DOHH2 (cell line): ENCODE measurements around the gene CLPTM1L.

Experiments
- H3F3A ChIP-seq: fragments of 200-600 bp; sonication (generic), shearing (Covaris generic); 2 replicates; pipeline ENCODE4 v1.6.0; 2016; ENCODE audit warnings: antibody characterized with exemption, mild to moderate bottlenecking; ENCODE audit not compliant: control insufficient read depth, insufficient read depth
- H3K27ac ChIP-seq: fragments of 200-600 bp; sonication (generic); 2 replicates; pipeline ENCODE4 v1.5.1; 2014; ENCODE audit warnings: low read depth, mild to moderate bottlenecking, low read length, moderate library complexity
- H3K27me3 ChIP-seq: fragments of 200-600 bp; sonication (generic); 2 replicates; pipeline ENCODE4 v1.6.1; 2014; ENCODE audit warnings: mild to moderate bottlenecking, low read length, mixed read lengths; ENCODE audit not compliant: control insufficient read depth
- H3K36me3 ChIP-seq: fragments of 200-600 bp; sonication (generic); 2 replicates; pipeline ENCODE4 v1.6.1; 2014; ENCODE audit warnings: mild to moderate bottlenecking, low read length, moderate library complexity, mixed read lengths; ENCODE audit not compliant: control insufficient read depth
- H3K4me1 ChIP-seq: fragments of 200-600 bp; sonication (generic); 2 replicates; pipeline ENCODE4 v1.6.1; 2014; ENCODE audit warnings: mild to moderate bottlenecking, low read length, mixed read lengths; ENCODE audit not compliant: control insufficient read depth
- H3K4me2 ChIP-seq: fragments of 200-600 bp; sonication (generic); 2 replicates; pipeline ENCODE4 v1.6.0; 2014; ENCODE audit warnings: mild to moderate bottlenecking, low read length, moderate library complexity
- H3K4me3 ChIP-seq: fragments of 200-600 bp; sonication (generic); 2 replicates; pipeline ENCODE4 v1.5.1; 2014; ENCODE audit warnings: mild to moderate bottlenecking, low read length, mixed read lengths
- H3K79me2 ChIP-seq: fragments of 200-600 bp; sonication (generic); 2 replicates; pipeline ENCODE4 v1.6.1; 2014; ENCODE audit warnings: mild to moderate bottlenecking, low read length, mixed read lengths; ENCODE audit not compliant: control insufficient read depth
- H3K9me2 ChIP-seq: fragments of 200-600 bp; sonication (generic); replicated peaks from 2 replicates; pipeline ENCODE4 v1.6.1; 2014; ENCODE audit warnings: mild to moderate bottlenecking, low read length, mixed read lengths; ENCODE audit not compliant: control insufficient read depth
- H3K9me3 ChIP-seq: fragments of 200-600 bp; sonication (generic); 2 replicates; pipeline ENCODE4 v1.6.1; 2014; ENCODE audit warnings: antibody characterized with exemption, low read length, mixed read lengths; ENCODE audit not compliant: control insufficient read depth, insufficient read depth
- H4K20me1 ChIP-seq: fragments of 200-600 bp; sonication (generic); 2 replicates; pipeline ENCODE4 v1.6.0; 2014; ENCODE audit warnings: low read depth, mild to moderate bottlenecking, antibody characterized with exemption, low read length, moderate library complexity; ENCODE audit not compliant: control insufficient read depth, insufficient read depth
- EZH2phosphoT487 ChIP-seq: fragments of 200-600 bp; sonication (generic); IDR thresholded peaks from 2 replicates; pipeline ENCODE4 v1.6.1; 2017; ENCODE audit warnings: borderline replicate concordance, mild to moderate bottlenecking, antibody characterized with exemption, low read length, moderate library complexity, mixed read lengths
- TF ChIP-seq, protein P1 (sequence below): fragments of 200-600 bp; sonication (generic); IDR thresholded peaks from one replicate; pipeline ENCODE4 v1.5.1; 2014; ENCODE audit warnings: antibody characterized with exemption, mild to moderate bottlenecking, low read depth, low read length; ENCODE audit not compliant: poor library complexity, severe bottlenecking

CLPTM1L gene

DNA sequence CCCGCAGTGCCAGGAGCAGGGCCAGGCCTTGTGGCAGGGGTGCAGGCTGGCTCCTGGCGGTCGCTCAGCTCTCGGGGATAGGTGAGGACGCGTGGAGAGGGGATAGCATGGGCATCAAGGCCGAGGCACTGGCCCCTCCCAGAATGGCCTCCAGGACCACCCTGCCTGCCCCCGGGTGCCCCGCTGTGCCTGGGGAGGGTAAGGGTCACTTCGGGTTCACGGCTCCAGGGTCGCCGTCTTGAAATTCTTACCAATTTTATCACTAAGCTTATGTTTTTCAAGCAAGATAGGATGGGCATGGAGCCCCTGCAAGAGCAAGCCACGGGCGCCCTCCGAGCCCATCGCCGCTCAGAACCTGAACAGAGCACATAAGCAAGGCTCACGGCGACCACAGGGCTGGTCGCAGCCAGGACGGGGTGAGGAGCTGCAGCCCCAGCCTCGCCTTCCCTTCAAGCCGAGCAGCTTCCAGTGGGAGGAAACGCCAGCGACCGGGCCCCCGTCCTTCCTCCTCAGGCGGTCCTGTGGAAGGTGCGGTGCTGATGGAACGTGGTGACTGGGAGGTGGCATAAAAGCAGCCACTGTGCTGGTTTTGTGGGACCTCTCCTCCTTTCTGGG lies 14.2 kb upstream of the CLPTM1L start:
- Histone ChIP-seq H3F3A (no peaks in the 10 kb centered on the region), H3K79me2 (no peaks in the 10 kb centered on the region), H3K9me2 (no peaks in the 10 kb centered on the region), H3K27ac (no peak overlapping the region), H3K27me3 (peaks cover 29% of the 10 kb centered on the region), H3K9me3 (no peaks in the 10 kb centered on the region), H3K4me2 (no peak overlapping the region), H4K20me1 (no peaks in the 10 kb centered on the region), H3K4me3 (no peak overlapping the region), H3K4me1 (peaks cover 3% of the 10 kb centered on the region; the same call in 1 of the 2 replicates), H3K36me3 (no peaks in the 10 kb centered on the region)
- TF ChIP-seq, protein P1, sequence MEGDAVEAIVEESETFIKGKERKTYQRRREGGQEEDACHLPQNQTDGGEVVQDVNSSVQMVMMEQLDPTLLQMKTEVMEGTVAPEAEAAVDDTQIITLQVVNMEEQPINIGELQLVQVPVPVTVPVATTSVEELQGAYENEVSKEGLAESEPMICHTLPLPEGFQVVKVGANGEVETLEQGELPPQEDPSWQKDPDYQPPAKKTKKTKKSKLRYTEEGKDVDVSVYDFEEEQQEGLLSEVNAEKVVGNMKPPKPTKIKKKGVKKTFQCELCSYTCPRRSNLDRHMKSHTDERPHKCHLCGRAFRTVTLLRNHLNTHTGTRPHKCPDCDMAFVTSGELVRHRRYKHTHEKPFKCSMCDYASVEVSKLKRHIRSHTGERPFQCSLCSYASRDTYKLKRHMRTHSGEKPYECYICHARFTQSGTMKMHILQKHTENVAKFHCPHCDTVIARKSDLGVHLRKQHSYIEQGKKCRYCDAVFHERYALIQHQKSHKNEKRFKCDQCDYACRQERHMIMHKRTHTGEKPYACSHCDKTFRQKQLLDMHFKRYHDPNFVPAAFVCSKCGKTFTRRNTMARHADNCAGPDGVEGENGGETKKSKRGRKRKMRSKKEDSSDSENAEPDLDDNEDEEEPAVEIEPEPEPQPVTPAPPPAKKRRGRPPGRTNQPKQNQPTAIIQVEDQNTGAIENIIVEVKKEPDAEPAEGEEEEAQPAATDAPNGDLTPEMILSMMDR = no peak
- TF ChIP-seq EZH2phosphoT487 = no peak

DNA sequence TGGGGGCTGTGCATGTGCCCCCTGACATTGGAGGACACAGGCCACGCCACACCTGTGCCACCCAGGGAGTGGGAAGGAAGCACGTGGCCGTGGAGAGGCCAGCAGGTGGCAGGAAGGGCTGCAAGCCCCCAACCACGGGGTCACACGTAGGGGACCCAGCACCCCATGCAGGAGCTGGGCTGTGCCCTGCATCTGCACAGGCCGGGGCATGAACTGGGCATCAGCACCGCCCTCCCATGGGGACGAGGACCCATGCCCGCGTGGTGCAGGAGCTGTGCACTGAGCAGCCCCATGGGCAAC lies 13.8 kb upstream of the CLPTM1L start:
- Histone ChIP-seq H4K20me1 (no peaks in the 10 kb centered on the region), H3K4me1 (peaks cover 3% of the 10 kb centered on the region; the same call in 1 of the 2 replicates), H3K79me2 (no peaks in the 10 kb centered on the region), H3K27me3 (peaks cover 26% of the 10 kb centered on the region), H3K9me2 (no peaks in the 10 kb centered on the region), H3K27ac (no peak overlapping the region), H3K4me2 (no peak overlapping the region), H3K4me3 (no peak overlapping the region), H3K36me3 (no peaks in the 10 kb centered on the region), H3F3A (no peaks in the 10 kb centered on the region), H3K9me3 (no peaks in the 10 kb centered on the region)
- TF ChIP-seq, protein P1 = no peak
- TF ChIP-seq EZH2phosphoT487 = no peak

DNA sequence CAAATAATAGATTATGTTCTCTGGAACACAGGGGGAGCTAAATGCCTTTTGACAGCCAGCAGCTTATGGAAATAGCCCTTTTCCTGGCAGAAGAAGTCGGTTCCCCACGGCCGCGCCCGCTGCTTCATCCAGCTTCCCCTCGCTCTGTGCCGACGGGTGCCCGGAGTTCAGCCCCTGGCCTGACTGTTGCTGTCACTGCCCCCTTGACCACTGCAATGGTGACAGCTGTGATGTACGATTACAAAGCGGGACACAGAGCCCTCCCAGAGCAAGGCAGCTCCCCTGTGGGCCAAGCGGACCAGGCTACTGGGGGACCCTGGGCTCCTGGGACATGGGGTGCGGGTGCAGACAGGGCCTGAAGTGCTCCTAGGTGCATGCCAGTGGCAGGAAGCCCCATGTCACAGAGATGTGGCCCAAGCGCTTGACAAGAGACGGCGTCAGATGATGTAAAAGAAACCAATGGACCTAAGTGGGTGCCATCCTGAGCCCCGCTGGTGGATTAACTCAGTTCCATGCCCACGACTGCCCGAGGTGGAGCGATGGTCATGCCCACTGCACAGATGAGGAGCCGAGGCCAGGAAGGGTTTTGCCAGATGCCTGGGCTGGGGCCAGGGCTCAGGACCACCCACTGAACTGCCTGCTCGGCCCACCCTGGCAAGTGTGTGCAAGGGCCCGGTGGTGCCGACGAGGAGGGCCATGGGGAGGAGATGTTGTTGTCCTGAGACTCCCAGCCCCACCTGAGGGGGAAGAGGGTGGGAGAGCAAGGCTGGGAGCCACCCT lies 13.2 kb upstream of the CLPTM1L start:
- peaks cover 20% of the 10 kb centered on the region for H3K27me3 ChIP-seq
- TF ChIP-seq EZH2phosphoT487 = no peak
- no peaks in the 10 kb centered on the region for H3K9me2 ChIP-seq

More for the DNA sequence above, 13.2 kb upstream of the CLPTM1L start:
- Histone ChIP-seq H3K9me3 (no peaks in the 10 kb centered on the region), H3K36me3 (no peaks in the 10 kb centered on the region), H3K4me3 (no peak overlapping the region), H3K79me2 (no peaks in the 10 kb centered on the region), H3K27ac (no peak overlapping the region), H4K20me1 (no peaks in the 10 kb centered on the region), H3K4me1 (peaks cover 1% of the 10 kb centered on the region; the same call in 1 of the 2 replicates), H3K4me2 (no peak overlapping the region), H3F3A (no peaks in the 10 kb centered on the region)
